HepG2 (cell line): ENCODE data around the gene MRPL14. TPM values are rescaled to one million over a fixed set of nuclear protein-coding genes. Genes with fewer than 3 reads are reported as not detected.

Experiments
- ATAC-seq: fragments of 200-7000 bp; cut with Tn5 transposase; 3 replicates; pipeline ENCODE4 v1.9.1; 2020; ENCODE audit warnings: mild to moderate bottlenecking, moderate library complexity
- BruUV-seq: library from RNA; stranded (reverse); fragments of 400-500 nt; replicated peaks from 2 replicates; lab custom pipeline; 2021; lab: Mats Ljungman, UMichigan
- CTCF ChIA-PET: fragments of 300-600 bp; formaldehyde crosslinking; extraction: SDS; loops from one replicate; lab custom pipeline; 2021; ENCODE audit warnings: low total read pairs, inconsistent platforms, low intra/inter-chr PET ratio; lab: Yijun Ruan, JAX
- POLR2A ChIA-PET: fragments of 350-600 bp; sonication (Branson Sonifier 250); formaldehyde crosslinking; loops from one replicate; lab custom pipeline; 2020; ENCODE audit warnings: antibody characterized with exemption, inconsistent platforms; lab: Yijun Ruan, JAX
- DNase-seq: peaks from one replicate; pipeline ENCODE4 v3.0.0-alpha.2; 2015; ENCODE audit warnings: low spot score
- FAIRE-seq: peaks from 3 replicates; lab custom pipeline; 2011; peaks lifted over from hg19 to GRCh38; lab: Jason Lieb, UNC
- H2AFZ ChIP-seq: one replicate; pipeline ENCODE4 v1.6.1; 2011; ENCODE audit warnings: low read length, inconsistent platforms
- H3K27ac ChIP-seq: fragments of 300-600 bp; 3 replicates; pipeline ENCODE4 v1.8.0; 2011; ENCODE audit warnings: mixed run types, mild to moderate bottlenecking, mixed read lengths, low read length, inconsistent platforms; ENCODE audit not compliant: insufficient read depth; ENCODE audit errors: extremely low read length
- H3K27me3 ChIP-seq, 2 experiments: fragments of 200-600 bp in 1 of 2; 2 replicates in 1 of 2; 3 replicates in 1 of 2; pipeline versions ENCODE4 v1.6.0 to v1.8.0; 2011; ENCODE audit warnings: low read length in 2 of 2, mild to moderate bottlenecking in 2 of 2, moderate library complexity in 2 of 2, inconsistent platforms in 1 of 2; ENCODE audit not compliant: insufficient read depth in 2 of 2, control insufficient read depth in 1 of 2
- H3K36me3 ChIP-seq, 2 experiments: fragments of 200-600 bp in 1 of 2; replicated peaks in 1 of 2; 2 replicates in 1 of 2; 3 replicates in 1 of 2; pipeline versions ENCODE4 v1.5.1 to v1.8.0; 2011; ENCODE audit warnings: low read length in 2 of 2, inconsistent platforms in 1 of 2; ENCODE audit not compliant: insufficient read depth in 2 of 2, control insufficient read depth in 1 of 2
- H3K4me1 ChIP-seq: 2 replicates; pipeline ENCODE4 v1.5.1; 2012; ENCODE audit warnings: low read length, inconsistent platforms; ENCODE audit not compliant: insufficient read depth
- H3K4me2 ChIP-seq: 2 replicates; pipeline ENCODE4 v1.6.0; 2011; ENCODE audit warnings: low read depth, low read length, inconsistent platforms
- H3K4me3 ChIP-seq, 3 experiments: fragments of 200-600 bp in 1 of 3; sonication (generic), shearing (Covaris generic) in 1 of 3; replicated peaks in 1 of 3; 2 replicates each; pipeline ENCODE4 v1.5.1; 2011 to 2016; ENCODE audit warnings: low read length in 3 of 3, inconsistent platforms in 2 of 3, low read depth in 2 of 3, mild to moderate bottlenecking in 2 of 3, control low read depth in 1 of 3, mixed read lengths in 1 of 3; ENCODE audit not compliant: insufficient read depth in 1 of 3
- H3K79me2 ChIP-seq: one replicate; pipeline ENCODE4 v1.6.1; 2011; ENCODE audit warnings: low read length, inconsistent platforms; ENCODE audit not compliant: insufficient read depth
- H3K9ac ChIP-seq: 2 replicates; pipeline ENCODE4 v1.6.0; 2011; ENCODE audit warnings: mild to moderate bottlenecking, low read depth, low read length, inconsistent platforms; ENCODE audit not compliant: insufficient read depth
- H3K9me3 ChIP-seq: 2 replicates; pipeline ENCODE4 v1.5.1; 2012; ENCODE audit warnings: mild to moderate bottlenecking, low read length
- H4K20me1 ChIP-seq: 2 replicates; pipeline ENCODE4 v1.6.0; 2011; ENCODE audit warnings: inconsistent platforms, mild to moderate bottlenecking, low read length, moderate library complexity; ENCODE audit not compliant: insufficient read depth
- AGO2 ChIP-seq: fragments of 200-400 bp; formaldehyde crosslinking; optimal IDR thresholded peaks from 2 replicates; pipeline ENCODE3; 2017; ENCODE audit warnings: mild to moderate bottlenecking, low read depth, low read length, moderate library complexity
- ARID2 ChIP-seq: sonication (generic); formaldehyde crosslinking; IDR thresholded peaks from 2 replicates; pipeline ENCODE4 v1.8.1; 2022; ENCODE audit warnings: mild to moderate bottlenecking, missing genetic modification reagents, borderline replicate concordance
- HOXD1 ChIP-seq: sonication (generic); formaldehyde crosslinking; IDR thresholded peaks from 2 replicates; pipeline ENCODE4 v1.5.0; 2020; ENCODE audit warnings: missing genetic modification reagents
- KDM5B ChIP-seq: sonication (generic); formaldehyde crosslinking; IDR thresholded peaks from 2 replicates; pipeline ENCODE4 v1.4.0; 2020; ENCODE audit warnings: missing genetic modification reagents, mild to moderate bottlenecking, borderline replicate concordance
- POLR2A ChIP-seq, 2 experiments: IDR thresholded peaks; 2 replicates each; pipeline ENCODE4 v1.6.1; 2011; ENCODE audit warnings: low read depth in 2 of 2, low read length in 2 of 2, mild to moderate bottlenecking in 1 of 2, moderate library complexity in 1 of 2; ENCODE audit not compliant: insufficient read depth in 1 of 2
- RBFOX2 ChIP-seq: fragments of 200-400 bp; formaldehyde crosslinking; IDR thresholded peaks from 2 replicates; pipeline ENCODE4 v1.6.1; 2017; ENCODE audit warnings: low read depth, mild to moderate bottlenecking, low read length
- ZNF317 ChIP-seq: sonication (generic); formaldehyde crosslinking; IDR thresholded peaks from 2 replicates; pipeline ENCODE4 v1.5.0; 2020; ENCODE audit warnings: mild to moderate bottlenecking, missing genetic modification reagents
- ZNF350 ChIP-seq: sonication (generic); formaldehyde crosslinking; IDR thresholded peaks from 2 replicates; pipeline ENCODE4 v1.4.0; 2020; ENCODE audit warnings: mild to moderate bottlenecking, low read depth, missing genetic modification reagents, borderline replicate concordance
- ZNF891 ChIP-seq: sonication (generic); formaldehyde crosslinking; IDR thresholded peaks from 2 replicates; pipeline ENCODE4 v1.5.0; 2020; ENCODE audit warnings: mild to moderate bottlenecking, missing genetic modification reagents
- WGBS: methylation state at CpG from one replicate; pipeline ENCODE4 v1.1.6; 2017; ENCODE audit warnings: low lambda C conversion rate; 5-methylcytosine and 5-hydroxymethylcytosine counted together
- in situ Hi-C: cut with HindIII; loops from 2 replicates; pipeline ENCODE4 v1.10.0; 2017; ENCODE audit warnings: low pct_unique_long_range_greater_than_20kb; ENCODE audit not compliant: extremely low pct_ligation_motif_present
- intact Hi-C: fragments of 100-400 bp; cut with micrococcal nuclease; formaldehyde crosslinking; loops from one replicate; pipeline ENCODE4 v1.10.0; 2022; ENCODE audit not compliant: unreplicated experiment
- polyA plus RNA-seq, 8 experiments: library from polyadenylated mRNA; depleted of rRNA in 3 of 8; stranded (reverse) in 7 of 8; unstranded in 1 of 8; fragments of >200 nt; fragmentation: Illumina TruSeq in 4 of 8; extraction: Trizol in 4 of 8; gene quantifications; 2 replicates each; pipeline versions ENCODE4 v1.2.1 to v1.2.3, GENCODE V29; 2011 to 2016; ENCODE audit warnings: low read depth in 4 of 8, missing spikeins in 1 of 8, mixed read lengths in 1 of 8; ENCODE audit not compliant: insufficient read depth in 1 of 8
- total RNA-seq, 5 experiments: library from RNA; depleted of rRNA; stranded (reverse); fragments of >200 nt; fragmentation: Illumina TruSeq; extraction: Trizol; gene quantifications; 2 replicates each; pipeline ENCODE4 v1.2.3, GENCODE V29; 2016; ENCODE audit warnings: low read depth in 1 of 5
- TF ChIP-seq, protein P1 (sequence below): sonication (generic); formaldehyde crosslinking; IDR thresholded peaks from 2 replicates; pipeline ENCODE4 v1.4.0; 2020; ENCODE audit warnings: mild to moderate bottlenecking, missing genetic modification reagents
- TF ChIP-seq, protein P2 (sequence below): sonication (generic); formaldehyde crosslinking; IDR thresholded peaks from 2 replicates; pipeline ENCODE4 v1.5.0; 2020; ENCODE audit warnings: mild to moderate bottlenecking, missing genetic modification reagents, borderline replicate concordance
- TF ChIP-seq, protein P3 (sequence below): sonication (generic); formaldehyde crosslinking; IDR thresholded peaks from 2 replicates; pipeline ENCODE4 v1.8.1; 2023; ENCODE audit warnings: mild to moderate bottlenecking, missing genetic modification reagents, borderline replicate concordance

Gene MRPL14
- total and polyA plus RNA-seq, 2 of the 13 experiments (the other 11 are each of a cell fraction or from before 2014, with no cell fraction given), result 157 to 178 TPM

DNA sequence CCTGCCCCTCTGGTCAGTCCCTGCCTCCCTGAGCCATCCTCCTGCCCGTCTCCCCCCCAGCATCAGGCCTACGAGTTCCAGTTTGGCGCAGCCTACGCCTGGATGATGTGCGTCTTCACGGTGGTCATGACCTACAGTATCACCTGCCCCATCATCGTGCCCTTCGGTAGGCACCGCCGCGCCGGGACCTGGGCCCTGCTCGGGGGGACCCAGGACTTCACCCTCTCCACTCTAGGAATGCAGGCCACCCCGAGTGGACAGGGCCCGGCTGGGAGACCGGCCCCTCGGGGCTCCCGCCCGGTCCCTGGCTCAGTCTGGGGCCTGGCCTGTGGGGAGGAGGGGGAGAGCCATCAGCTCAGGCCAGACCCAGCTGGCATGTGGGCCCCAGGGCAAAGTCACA lies 25.3 kb upstream of the MRPL14 start:
- no peak for ATAC-seq
- Histone ChIP-seq H2AFZ (no peak overlapping the region), H4K20me1 (no peaks in the 10 kb centered on the region), H3K9me3 (no peaks in the 10 kb centered on the region), H3K4me1 (peaks cover 40% of the 10 kb centered on the region), H3K27me3 (no peaks in the 10 kb centered on the region)
- TF ChIP-seq RBFOX2 (no peak), AGO2 (peak; percentile 65), POLR2A (IDR thresholded peaks at IDR 0.05; ENCODE audit: insufficient read depth in 1 of 2, low read depth in 2 of 2, low read length in 2 of 2) (peak in 1 of 2 experiments; percentile 1; a peak in 1 of 4 replicates)
- TF ChIP-seq, all 625 proteins: peak for 2
- WGBS, result over 99% methylated on average over 14 of the region's 19 CpGs
- DNase-seq, result no peak
- no peak for FAIRE-seq
- no peak overlapping the region for H3K27ac ChIP-seq
- intact Hi-C loops, result loop anchor here (1.0 kb wide), 1 partner anchor 56 kb away; no protein-coding TSS in a partner anchor
- no peak overlapping the region for H3K9ac ChIP-seq
- POLR2A ChIA-PET, result no interaction called here
- H3K36me3 ChIP-seq, result peaks cover 24 to 33% of the 10 kb centered on the region in 2 experiments
- no peaks in the 10 kb centered on the region for H3K79me2 ChIP-seq
- in situ Hi-C loops, result loop anchor here (5.0 kb wide), 1 partner anchor 50 kb away; no protein-coding TSS in a partner anchor
- H3K4me2 ChIP-seq, result no peak overlapping the region
- CTCF ChIA-PET, result interaction anchor here (0.7 to 5.8 kb wide), 7 partner anchors 32 to 186 kb away, joined by 3 to 74 read pairs (median 4); partner anchors contain the start of genes SLC29A1 and SLC35B2
- no TSS peak for BruUV-seq
- H3K4me3 ChIP-seq, result no peak overlapping the region

DNA sequence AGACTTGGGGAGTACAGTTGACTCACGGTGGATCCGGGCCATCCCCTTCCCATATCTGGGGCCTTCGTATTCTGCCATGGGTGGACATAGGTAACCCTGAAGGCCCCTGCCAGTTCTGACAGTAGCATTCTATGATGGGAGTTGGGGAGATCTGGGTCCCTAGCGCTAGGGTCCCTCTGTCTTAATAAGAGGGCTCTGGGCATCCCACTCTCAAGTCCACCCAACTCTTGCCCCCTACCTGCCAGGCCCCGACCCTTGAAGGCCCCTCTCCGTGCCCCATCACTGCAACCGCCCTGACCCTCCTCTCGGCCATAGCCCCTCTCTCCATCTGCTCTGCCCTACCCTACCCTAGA lies 24.8 kb upstream of the MRPL14 start:
- Histone ChIP-seq H4K20me1 (no peaks in the 10 kb centered on the region), H3K9ac (no peak overlapping the region), H3K4me3 (no peak overlapping the region), H3K36me3 (peaks cover 28 to 38% of the 10 kb centered on the region in 2 experiments), H2AFZ (no peak overlapping the region), H3K27ac (no peak overlapping the region), H3K79me2 (no peaks in the 10 kb centered on the region), H3K9me3 (no peaks in the 10 kb centered on the region), H3K27me3 (no peaks in the 10 kb centered on the region), H3K4me1 (peaks cover 35% of the 10 kb centered on the region), H3K4me2 (no peak overlapping the region)
- ATAC-seq (no peak), DNase-seq (no peak), FAIRE-seq (no peak)
- ChIA-PET POLR2A (no interaction called here), CTCF (interaction anchor here (0.7 to 5.8 kb wide), 7 partner anchors 32 to 186 kb away, joined by 3 to 74 read pairs (median 4); partner anchors contain the start of genes SLC29A1 and SLC35B2)
- in situ Hi-C loops (loop anchor here (5.0 kb wide), 1 partner anchor 50 kb away; no protein-coding TSS in a partner anchor), intact Hi-C loops (loop anchor here (1.0 kb wide), 1 partner anchor 56 kb away; no protein-coding TSS in a partner anchor)
- 56% methylated on average over 7 of the region's 8 CpGs for WGBS
- no TSS peak for BruUV-seq
- TF ChIP-seq HOXD1 (CRISPR knock-in tag), result no peak
- TF ChIP-seq ARID2 (CRISPR knock-in tag), result 0 out of 2 replicates have a peak, but pooled peaks have one; percentile 2
- TF ChIP-seq ZNF317, result no peak
- peak; percentile 9 for TF ChIP-seq AGO2
- TF ChIP-seq, protein P1, sequence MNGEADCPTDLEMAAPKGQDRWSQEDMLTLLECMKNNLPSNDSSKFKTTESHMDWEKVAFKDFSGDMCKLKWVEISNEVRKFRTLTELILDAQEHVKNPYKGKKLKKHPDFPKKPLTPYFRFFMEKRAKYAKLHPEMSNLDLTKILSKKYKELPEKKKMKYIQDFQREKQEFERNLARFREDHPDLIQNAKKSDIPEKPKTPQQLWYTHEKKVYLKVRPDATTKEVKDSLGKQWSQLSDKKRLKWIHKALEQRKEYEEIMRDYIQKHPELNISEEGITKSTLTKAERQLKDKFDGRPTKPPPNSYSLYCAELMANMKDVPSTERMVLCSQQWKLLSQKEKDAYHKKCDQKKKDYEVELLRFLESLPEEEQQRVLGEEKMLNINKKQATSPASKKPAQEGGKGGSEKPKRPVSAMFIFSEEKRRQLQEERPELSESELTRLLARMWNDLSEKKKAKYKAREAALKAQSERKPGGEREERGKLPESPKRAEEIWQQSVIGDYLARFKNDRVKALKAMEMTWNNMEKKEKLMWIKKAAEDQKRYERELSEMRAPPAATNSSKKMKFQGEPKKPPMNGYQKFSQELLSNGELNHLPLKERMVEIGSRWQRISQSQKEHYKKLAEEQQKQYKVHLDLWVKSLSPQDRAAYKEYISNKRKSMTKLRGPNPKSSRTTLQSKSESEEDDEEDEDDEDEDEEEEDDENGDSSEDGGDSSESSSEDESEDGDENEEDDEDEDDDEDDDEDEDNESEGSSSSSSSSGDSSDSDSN (CRISPR knock-in tag), result peak; percentile 4; the same call in 1 of the 2 replicates
- TF ChIP-seq, protein P2, sequence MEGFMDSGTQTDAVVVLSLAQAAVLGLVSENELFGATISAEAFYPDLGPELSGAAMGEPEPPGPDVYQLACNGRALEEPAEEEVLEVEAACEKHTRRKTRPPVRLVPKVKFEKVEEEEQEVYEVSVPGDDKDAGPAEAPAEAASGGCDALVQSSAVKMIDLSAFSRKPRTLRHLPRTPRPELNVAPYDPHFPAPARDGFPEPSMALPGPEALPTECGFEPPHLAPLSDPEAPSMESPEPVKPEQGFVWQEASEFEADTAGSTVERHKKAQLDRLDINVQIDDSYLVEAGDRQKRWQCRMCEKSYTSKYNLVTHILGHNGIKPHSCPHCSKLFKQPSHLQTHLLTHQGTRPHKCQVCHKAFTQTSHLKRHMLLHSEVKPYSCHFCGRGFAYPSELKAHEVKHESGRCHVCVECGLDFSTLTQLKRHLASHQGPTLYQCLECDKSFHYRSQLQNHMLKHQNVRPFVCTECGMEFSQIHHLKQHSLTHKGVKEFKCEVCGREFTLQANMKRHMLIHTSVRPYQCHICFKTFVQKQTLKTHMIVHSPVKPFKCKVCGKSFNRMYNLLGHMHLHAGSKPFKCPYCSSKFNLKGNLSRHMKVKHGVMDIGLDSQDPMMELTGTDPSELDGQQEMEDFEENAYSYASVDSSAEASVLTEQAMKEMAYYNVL (CRISPR knock-in tag), result 0 out of 2 replicates have a peak, but pooled peaks have one; percentile 12
- TF ChIP-seq, protein P3, sequence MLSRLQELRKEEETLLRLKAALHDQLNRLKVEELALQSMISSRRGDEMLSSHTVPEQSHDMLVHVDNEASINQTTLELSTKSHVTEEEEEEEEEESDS (CRISPR knock-in tag), result 0 out of 2 replicates have a peak, but pooled peaks have one; percentile 9
- TF ChIP-seq ZNF891 (CRISPR knock-in tag), result no peak
- TF ChIP-seq KDM5B (CRISPR knock-in tag), result 0 out of 2 replicates have a peak, but pooled peaks have one; percentile 7
- TF ChIP-seq ZNF350 (CRISPR knock-in tag), result 0 out of 2 replicates have a peak, but pooled peaks have one; percentile 7
